RPMI7951 (cell line): ENCODE measurements around the gene PDZRN4. TPM values are rescaled to one million over a fixed set of nuclear protein-coding genes. Genes with fewer than 3 reads are reported as not detected.

Experiments used
- DNase-seq: peaks from one replicate; pipeline ENCODE4 v3.0.0-alpha.2; 2012; ENCODE audit warnings: low read depth
- total RNA-seq: library from RNA; depleted of rRNA; stranded (reverse); fragments of >200 nt; shearing (Covaris generic); gene quantifications from 2 replicates; pipeline ENCODE4 v1.2.3, GENCODE V29; 2014

The PDZRN4 gene
- total RNA-seq, 1 experiment from 2014 or later, result not detected

- no peak for DNase-seq
Observed at GRCh38 chr12:41452838-41453407, 264.8 kb downstream of the PDZRN4 start.

GRCh38 chr12:41453409-41453808, 265.3 kb downstream of the PDZRN4 start:
- DNase-seq, result no peak

GRCh38 chr12:41459111-41459905, 271.2 kb downstream of the PDZRN4 start:
- DNase-seq, result no peak

- no peak for DNase-seq
Observed at GRCh38 chr12:41459906-41460214, 271.7 kb downstream of the PDZRN4 start.

DNA sequence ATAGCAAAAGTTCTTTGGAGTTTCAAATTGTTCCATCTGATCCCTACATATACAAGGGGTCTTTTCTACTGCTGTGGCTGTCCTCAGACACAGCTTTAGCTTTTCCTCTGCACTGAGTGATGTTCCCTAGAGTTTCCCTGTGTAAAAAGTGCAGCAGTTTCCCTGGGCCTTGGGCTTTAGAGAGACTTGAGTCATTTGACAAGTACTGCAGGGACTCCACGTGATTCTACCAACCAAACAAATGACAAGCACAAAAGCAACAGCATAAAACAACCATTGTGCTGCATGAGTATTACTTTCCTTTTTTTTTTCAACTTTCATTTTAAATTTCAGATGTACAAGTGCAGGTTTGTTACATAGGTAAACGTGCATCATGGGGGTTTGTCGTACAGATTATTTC, 272.8 kb downstream of the PDZRN4 start:
- no peak for DNase-seq

- DNase-seq, result no peak
Observed at GRCh38 chr12:41462312-41462711, 274.2 kb downstream of the PDZRN4 start.

DNA sequence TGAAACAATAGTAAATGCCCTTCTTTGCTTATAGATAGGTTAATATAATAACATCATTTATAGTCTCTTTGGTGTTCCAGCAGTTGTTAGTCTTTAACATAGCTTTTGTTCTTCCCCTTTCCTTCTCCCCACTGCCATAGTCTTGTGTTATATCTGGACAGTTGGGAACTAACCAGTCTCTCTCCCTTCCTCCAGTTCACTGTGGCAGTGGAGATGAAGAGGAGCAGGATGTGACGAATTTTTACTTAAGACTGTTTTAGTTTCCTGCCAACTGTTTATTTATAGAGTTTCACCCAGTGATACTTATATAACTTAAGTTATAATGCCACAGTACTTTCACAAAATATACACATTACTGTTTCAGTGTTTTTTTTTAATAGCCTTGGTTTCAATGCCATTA, 277.4 kb downstream of the PDZRN4 start:
- DNase-seq, result no peak

DNA sequence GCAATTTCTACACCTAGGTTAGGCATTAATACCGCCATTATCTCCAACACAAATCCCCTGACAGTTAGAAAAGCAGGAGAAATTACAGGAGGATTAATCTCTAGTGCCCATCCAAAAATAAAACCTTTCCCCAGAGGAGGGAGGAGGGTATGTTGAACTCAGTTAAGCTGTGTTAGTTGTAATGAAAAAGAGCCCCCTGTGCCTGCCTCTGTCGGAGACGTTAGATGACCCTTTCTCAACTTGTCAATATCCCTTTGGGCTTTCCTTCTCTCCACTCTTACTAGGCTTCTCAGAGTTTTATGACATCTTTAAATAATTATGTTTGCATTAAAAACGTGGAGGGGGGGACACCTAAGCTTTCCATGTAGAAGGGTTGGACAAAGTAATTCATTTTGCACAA, 278.2 kb downstream of the PDZRN4 start:
- no peak for DNase-seq

DNA sequence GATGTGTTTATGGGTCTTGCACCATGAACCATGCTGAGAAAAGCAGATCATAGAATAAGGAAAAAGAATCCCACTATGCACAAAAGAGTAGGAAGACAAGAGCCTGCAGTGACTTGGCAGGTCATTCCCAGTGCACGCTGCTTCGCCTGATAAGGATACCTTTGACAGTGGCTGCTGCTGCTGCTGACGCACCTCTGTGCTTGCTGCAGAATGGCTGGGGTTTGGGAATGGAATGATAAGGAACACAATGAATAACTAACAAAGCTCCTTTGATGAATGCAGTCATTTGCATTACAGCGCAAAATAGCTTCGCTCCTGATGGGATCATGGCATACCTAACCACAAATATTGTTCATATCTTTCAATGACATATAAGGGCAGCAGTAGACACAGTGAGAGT, 278.7 kb downstream of the PDZRN4 start:
- no peak for DNase-seq

GRCh38 chr12:41467591-41468325, 279.6 kb downstream of the PDZRN4 start:
- no peak for DNase-seq

GRCh38 chr12:41468341-41468740, 280.2 kb downstream of the PDZRN4 start:
- DNase-seq, result no peak

DNA sequence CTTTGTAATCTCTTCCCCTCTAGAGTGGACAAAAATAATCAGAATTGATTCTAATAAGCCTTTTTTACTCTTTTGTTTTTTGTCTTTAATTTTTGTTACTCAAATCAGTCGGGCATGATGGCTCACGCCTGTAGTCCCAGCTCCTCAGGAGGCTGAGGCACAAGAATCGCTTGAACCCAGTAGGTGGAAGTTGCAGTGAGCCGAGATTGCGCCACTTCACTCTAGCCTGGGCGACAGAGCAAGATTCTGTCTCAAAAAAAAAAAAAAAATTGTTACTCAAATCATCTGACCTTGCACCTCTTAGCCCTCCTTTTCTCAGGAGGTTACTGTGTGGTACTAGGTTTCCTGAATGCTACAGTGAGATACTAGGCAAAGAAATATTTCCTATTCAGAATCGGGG, 280.6 kb downstream of the PDZRN4 start:
- no peak for DNase-seq

DNA sequence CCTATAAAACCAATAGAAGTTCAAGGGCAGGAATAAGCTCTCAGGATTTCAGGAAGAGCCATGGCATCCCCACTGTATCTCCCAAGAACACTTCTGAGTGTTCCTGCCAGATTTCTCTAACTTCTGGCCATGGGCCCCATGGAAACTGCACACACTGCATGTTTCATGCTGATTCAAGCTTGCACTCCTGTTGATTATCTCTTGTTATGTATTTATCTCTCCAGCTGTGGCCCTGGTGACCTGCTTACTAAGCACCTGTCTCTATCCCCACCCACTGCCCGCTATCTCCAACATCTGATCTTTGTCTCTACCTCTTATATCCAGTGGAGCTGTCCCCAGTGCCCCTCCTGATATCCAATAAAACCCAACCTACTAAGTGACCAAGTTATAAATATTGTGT, 285.3 kb downstream of the PDZRN4 start:
- no peak for DNase-seq

DNA sequence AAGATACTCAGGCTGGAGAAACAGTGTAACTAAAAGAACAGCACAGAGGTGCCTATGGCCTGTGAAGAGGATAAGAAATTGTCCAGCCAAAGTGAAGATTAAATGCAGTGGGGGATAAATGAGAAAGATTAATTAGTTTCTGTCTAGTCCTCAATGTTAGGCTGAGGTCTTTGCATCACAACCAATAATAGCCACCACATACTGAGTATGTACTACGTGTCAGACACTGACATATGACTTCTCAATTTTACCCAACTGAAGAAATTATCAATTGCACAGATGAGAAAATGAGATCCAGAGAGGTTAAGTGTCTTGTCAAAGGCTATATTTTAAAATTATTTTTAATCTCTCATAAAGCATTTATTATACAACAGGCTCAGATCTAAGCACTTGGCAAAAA, 285.9 kb downstream of the PDZRN4 start:
- no peak for DNase-seq

GRCh38 chr12:41476499-41477439, 288.6 kb downstream of the PDZRN4 start:
- DNase-seq, result no peak

DNA sequence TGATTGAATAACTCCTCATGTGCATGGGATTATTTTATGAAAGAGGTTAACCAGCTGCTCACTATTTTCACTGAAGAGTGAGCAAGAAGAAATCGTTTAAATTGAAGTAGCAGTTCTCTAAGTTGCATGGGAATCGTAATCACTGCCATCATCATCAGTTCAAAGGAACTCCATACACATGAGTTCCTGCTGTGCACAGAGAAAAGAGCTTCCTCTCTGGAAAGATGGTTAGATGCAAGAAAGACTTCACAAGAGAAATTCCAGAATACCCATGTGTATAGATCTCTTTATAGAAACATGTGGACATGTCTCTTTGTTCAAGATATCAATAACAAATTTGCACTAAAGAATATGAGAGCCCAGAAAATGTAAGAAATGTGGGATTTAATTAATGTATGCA, 291.3 kb downstream of the PDZRN4 start:
- DNase-seq, result no peak

DNA sequence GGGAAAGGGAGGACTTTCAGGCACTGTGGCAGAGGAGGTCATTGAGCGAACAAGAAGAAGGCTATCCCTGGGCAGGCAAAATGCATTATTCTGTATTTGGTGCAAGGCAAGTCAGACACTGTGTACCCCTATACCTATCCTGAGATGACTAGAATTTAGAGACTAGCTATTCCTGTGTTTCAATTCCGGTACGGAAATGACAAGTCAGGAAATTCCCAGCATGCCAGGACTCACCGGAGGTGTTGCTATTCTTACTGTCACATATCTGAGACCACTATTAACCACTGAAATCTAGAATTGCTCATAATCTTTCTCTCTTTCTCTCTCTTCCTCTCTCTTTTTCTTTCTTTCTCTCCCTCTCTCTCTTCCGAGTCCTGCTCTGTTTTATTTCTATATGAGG, 297.1 kb downstream of the PDZRN4 start:
- no peak for DNase-seq

GRCh38 chr12:41486718-41487117, 298.6 kb downstream of the PDZRN4 start:
- DNase-seq, result no peak

GRCh38 chr12:41496009-41496408, 307.9 kb downstream of the PDZRN4 start:
- no peak for DNase-seq

- DNase-seq, result no peak
Observed at GRCh38 chr12:41497409-41497808, 309.3 kb downstream of the PDZRN4 start.

GRCh38 chr12:41504976-41505375, 316.9 kb downstream of the PDZRN4 start:
- DNase-seq, result no peak

- no peak for DNase-seq
Observed at GRCh38 chr12:41507286-41507685, 319.2 kb downstream of the PDZRN4 start.
